Measurements from ENCODE around the gene LMX1B.
"Not testable (repeated sequence)": the region's sequence is repeated elsewhere in the genome, so short reads cannot be mapped to it uniquely, and the experiment has no call there.

Gene LMX1B

GRCh38 chr9:126613651-126614050 is at the start of gene LMX1B:
LMX1B (plus strand) TSS chr9:126613928; CDS start chr9:126614450, 522 bp downstream.
- Histone ChIP-seq H3K27me3 (peaks cover 99 to 100% (median 100%) of the 10 kb centered on the region in 11 experiments), H3K9ac (no peak within 1 kb of the TSS), H3K4me1 (peaks cover 14 to 37% (median 27%) of the 10 kb centered on the region in 10 experiments; a peak in 18 of 20 replicates), H3K9me3 (replicated peaks in 1 of 11) (no peaks in the 10 kb centered on the region), H3K4me3 (peak within 1 kb of the TSS; percentile 30 to 62 (median 48); a peak in 18 of 20 replicates), H3K36me3 (no peaks in the 10 kb centered on the region), H4K20me1 (peaks cover 0 to 92% (median 78%) of the 10 kb centered on the region in 11 experiments; a peak in 18 of 22 replicates), H3K4me2 (peak within 1 kb of the TSS; percentile 58 to 90 (median 69)), H3K27ac (no peak within 1 kb of the TSS)
- no peak for TF ChIP-seq Cebpa-rat (IDR thresholded peaks at IDR 0.05)

DNA sequence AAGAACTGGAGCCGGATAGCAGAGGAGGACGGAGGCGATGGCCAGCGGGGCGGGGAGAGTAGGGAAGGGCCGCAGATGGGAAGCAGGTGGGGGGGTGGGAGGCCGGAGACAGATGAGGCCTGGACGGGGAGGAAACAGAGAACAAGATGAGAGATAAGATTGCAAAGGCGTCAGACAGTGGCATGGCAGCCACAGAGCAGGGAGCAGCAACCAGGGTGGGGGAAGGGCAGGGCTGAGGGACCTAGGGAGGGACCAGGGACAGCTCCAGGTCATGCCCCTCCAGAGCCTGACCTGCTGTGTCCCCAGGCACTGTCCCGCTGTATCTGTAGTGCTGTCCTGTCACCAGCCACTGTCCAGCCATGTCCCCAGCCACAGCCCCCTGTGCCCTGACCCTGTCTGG is 49.6 kb upstream of the LMX1B start:
- H4K20me1 ChIP-seq, result no peaks in the 10 kb centered on the region; a peak in 2 of 22 replicates
- peaks cover 0 to 3% (median 0%) of the 10 kb centered on the region in 10 experiments; a peak in 5 of 20 replicates for H3K4me1 ChIP-seq
- H3K4me2 ChIP-seq, result no peak overlapping the region
- no peaks in the 10 kb centered on the region for H3K9me3 ChIP-seq (replicated peaks in 1 of 11)
- H3K4me3 ChIP-seq, result no peak overlapping the region
- H3K27me3 ChIP-seq, result no peaks in the 10 kb centered on the region
- no peak overlapping the region for H3K9ac ChIP-seq
- H3K36me3 ChIP-seq, result no peaks in the 10 kb centered on the region
- no peak overlapping the region for H3K27ac ChIP-seq
- no peak for TF ChIP-seq Cebpa-rat (IDR thresholded peaks at IDR 0.05)

- Histone ChIP-seq H3K9me3 (replicated peaks in 1 of 11) (no peaks in the 10 kb centered on the region), H3K4me2 (no peak overlapping the region), H3K9ac (no peak overlapping the region), H3K36me3 (no peaks in the 10 kb centered on the region), H3K4me1 (peaks cover 0 to 7% (median 0%) of the 10 kb centered on the region in 10 experiments; a peak in 5 of 20 replicates), H3K27ac (no peak overlapping the region), H4K20me1 (no peaks in the 10 kb centered on the region; a peak in 2 of 22 replicates), H3K27me3 (no peaks in the 10 kb centered on the region), H3K4me3 (no peak overlapping the region)
- TF ChIP-seq Cebpa-rat (IDR thresholded peaks at IDR 0.05), result no peak
Measured at GRCh38 chr9:126564716-126565115, 49.0 kb upstream of the LMX1B start.

DNA sequence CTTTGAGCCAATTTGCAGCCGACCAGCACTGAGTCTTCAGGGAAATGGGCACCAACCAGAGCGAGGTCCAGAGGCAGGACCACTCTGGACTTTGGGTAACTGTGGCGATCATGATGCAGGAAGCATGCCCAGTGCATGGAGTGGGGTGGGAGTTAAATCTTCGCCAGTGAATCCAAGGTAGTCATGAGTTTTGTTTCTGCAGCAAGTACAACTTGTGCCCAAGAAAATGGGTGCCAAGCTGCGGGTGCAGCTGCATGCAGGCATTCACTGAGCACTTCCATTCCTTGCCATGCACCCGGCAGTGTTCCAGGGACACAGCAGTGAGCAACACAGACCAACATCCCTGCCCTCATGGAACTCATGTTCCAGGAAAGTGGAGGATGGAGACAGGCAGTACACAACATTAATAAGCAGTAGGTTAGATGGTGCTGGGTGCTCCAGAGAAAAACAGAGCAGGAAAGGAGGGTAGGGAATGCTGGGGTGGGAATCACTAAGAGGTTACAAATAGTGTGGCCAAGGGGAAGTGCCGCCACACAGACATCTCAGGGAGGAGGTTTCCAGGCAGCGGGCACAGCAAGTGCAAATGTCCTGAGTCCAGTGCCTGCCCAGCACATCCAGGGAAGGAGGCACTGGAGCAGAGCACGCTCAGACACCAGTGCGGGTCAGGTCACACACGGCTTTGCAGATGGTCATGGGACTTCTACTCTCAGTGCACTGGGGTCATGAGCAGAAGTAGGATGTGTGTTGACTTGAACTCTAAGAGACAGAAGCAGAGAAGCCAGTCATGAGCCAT is 48.2 kb upstream of the LMX1B start:
- Histone ChIP-seq H3K27me3 (no peaks in the 10 kb centered on the region), H3K27ac (no peak overlapping the region), H4K20me1 (no peaks in the 10 kb centered on the region; a peak in 2 of 22 replicates), H3K9me3 (replicated peaks in 1 of 11) (no peaks in the 10 kb centered on the region), H3K36me3 (no peaks in the 10 kb centered on the region), H3K4me1 (peaks cover 0 to 7% (median 0%) of the 10 kb centered on the region in 10 experiments; a peak in 5 of 20 replicates), H3K9ac (no peak overlapping the region), H3K4me2 (no peak overlapping the region), H3K4me3 (no peak overlapping the region)
- no peak for TF ChIP-seq Cebpa-rat (IDR thresholded peaks at IDR 0.05)

DNA sequence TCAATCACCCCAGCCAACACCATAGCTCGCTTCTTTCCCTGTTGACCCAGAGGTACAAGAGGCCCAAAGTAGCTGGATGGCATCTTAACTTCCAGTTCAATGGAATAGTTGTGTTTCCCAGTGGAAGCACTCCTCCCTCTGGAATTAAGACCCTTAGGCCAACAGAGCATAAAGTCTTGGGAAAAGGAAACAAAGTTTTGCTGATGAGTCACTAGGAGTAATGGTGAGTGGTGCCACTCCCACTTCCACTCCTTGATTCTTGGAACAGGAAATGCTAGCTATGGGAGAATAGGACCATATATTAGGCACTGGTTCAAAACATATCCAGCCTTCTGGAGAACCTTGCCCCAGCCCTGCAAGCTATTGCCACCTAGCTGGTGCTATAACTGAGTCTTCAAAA is 44.7 kb upstream of the LMX1B start:
- H3K4me2 ChIP-seq, result peak overlapping the region in 3 of 11 experiments; percentile 14 to 68 (median 39); a peak in 4 of 22 replicates
- no peaks in the 10 kb centered on the region for H3K36me3 ChIP-seq
- H3K4me3 ChIP-seq, result no peak overlapping the region
- TF ChIP-seq Cebpa-rat (IDR thresholded peaks at IDR 0.05), result no peak
- H3K27me3 ChIP-seq, result no peaks in the 10 kb centered on the region
- H3K27ac ChIP-seq, result no peak overlapping the region
- no peaks in the 10 kb centered on the region; a peak in 1 of 22 replicates for H4K20me1 ChIP-seq
- H3K9me3 ChIP-seq (replicated peaks in 1 of 11), result no peaks in the 10 kb centered on the region
- H3K4me1 ChIP-seq, result peaks cover 0 to 7% (median 0%) of the 10 kb centered on the region in 10 experiments; a peak in 4 of 20 replicates
- H3K9ac ChIP-seq, result no peak overlapping the region

DNA sequence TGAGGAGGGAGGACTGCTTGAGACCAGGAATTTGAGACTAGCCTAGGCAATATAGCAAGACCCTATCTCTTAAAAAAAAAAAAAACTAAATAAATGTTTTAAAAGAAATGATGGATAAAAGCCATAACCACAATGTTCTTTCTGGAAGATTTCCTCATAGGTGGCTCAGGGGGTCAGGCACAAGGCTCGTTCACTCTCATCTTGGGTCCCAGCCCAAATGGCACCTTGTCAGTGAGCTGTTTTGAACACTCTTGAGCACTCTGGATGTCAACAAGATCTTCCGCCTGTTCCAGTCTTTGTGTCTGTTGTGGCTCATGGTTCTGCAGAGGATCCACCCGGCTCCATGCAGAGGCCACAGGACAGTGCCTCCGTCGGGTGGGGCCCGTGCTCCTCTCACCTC is 35.7 kb upstream of the LMX1B start:
- Histone ChIP-seq H3K4me3 (no peak overlapping the region), H3K9ac (no peak overlapping the region), H3K27ac (no peak overlapping the region), H3K36me3 (no peaks in the 10 kb centered on the region), H3K27me3 (no peaks in the 10 kb centered on the region), H3K4me2 (no peak overlapping the region), H4K20me1 (no peaks in the 10 kb centered on the region), H3K9me3 (replicated peaks in 1 of 11) (no peaks in the 10 kb centered on the region), H3K4me1 (no peaks in the 10 kb centered on the region)
- TF ChIP-seq Cebpa-rat (IDR thresholded peaks at IDR 0.05), result no peak

DNA sequence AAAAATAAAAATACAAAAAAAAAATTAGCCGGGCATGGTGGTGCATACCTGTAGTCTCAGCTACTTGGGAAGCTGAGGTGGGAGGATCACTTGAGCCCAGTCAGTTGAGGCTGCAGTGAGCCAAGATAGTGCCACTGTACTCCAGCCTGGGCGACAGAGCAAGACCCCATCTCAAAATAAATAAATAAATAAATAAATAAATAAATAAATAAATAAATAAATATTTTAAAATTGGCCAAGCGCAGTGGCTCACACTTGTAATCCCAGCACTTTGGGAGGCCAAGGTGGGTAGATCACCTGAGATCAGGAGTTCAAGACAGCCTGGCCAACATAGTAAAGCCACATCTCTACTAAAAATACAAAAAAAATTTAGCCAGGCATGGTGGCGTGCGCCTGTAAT is 33.4 kb upstream of the LMX1B start:
- not testable (repeated sequence) for H3K27ac ChIP-seq; H3K4me1 ChIP-seq; H4K20me1 ChIP-seq; H3K36me3 ChIP-seq; H3K27me3 ChIP-seq; H3K9me3 ChIP-seq (replicated peaks in 1 of 11); H3K4me3 ChIP-seq; H3K4me2 ChIP-seq; H3K9ac ChIP-seq

GRCh38 chr9:126581893-126582292 is 31.8 kb upstream of the LMX1B start:
- H3K4me3 ChIP-seq, result no peak overlapping the region
- no peaks in the 10 kb centered on the region for H3K9me3 ChIP-seq (replicated peaks in 1 of 11)
- no peaks in the 10 kb centered on the region for H4K20me1 ChIP-seq
- H3K27ac ChIP-seq, result no peak overlapping the region
- H3K4me2 ChIP-seq, result no peak overlapping the region
- H3K4me1 ChIP-seq, result no peaks in the 10 kb centered on the region
- no peak overlapping the region for H3K9ac ChIP-seq
- H3K27me3 ChIP-seq, result no peaks in the 10 kb centered on the region
- no peaks in the 10 kb centered on the region for H3K36me3 ChIP-seq
- no peak for TF ChIP-seq Cebpa-rat (IDR thresholded peaks at IDR 0.05)

GRCh38 chr9:126582427-126582826 is 31.3 kb upstream of the LMX1B start:
- H3K27me3 ChIP-seq, result no peaks in the 10 kb centered on the region
- H3K9me3 ChIP-seq (replicated peaks in 1 of 11), result no peaks in the 10 kb centered on the region
- H3K27ac ChIP-seq, result no peak overlapping the region
- no peak for TF ChIP-seq Cebpa-rat (IDR thresholded peaks at IDR 0.05)
- H3K36me3 ChIP-seq, result no peaks in the 10 kb centered on the region
- no peak overlapping the region for H3K4me2 ChIP-seq
- H3K4me1 ChIP-seq, result peaks cover 0 to 3% (median 0%) of the 10 kb centered on the region in 10 experiments; a peak in 2 of 20 replicates
- no peak overlapping the region for H3K4me3 ChIP-seq
- H3K9ac ChIP-seq, result no peak overlapping the region
- H4K20me1 ChIP-seq, result no peaks in the 10 kb centered on the region
